COR-L47 (cell line): ENCODE results near the gene TMEM154.
"Not testable (repeated sequence)": the region's sequence is repeated elsewhere in the genome, so short reads cannot be mapped to it uniquely, and the experiment has no call there.

ENCODE experiments used
- DNase-seq: peaks from one replicate; lab custom pipeline; 2025; lab: John Stamatoyannopoulos, UW

The TMEM154 gene

DNA sequence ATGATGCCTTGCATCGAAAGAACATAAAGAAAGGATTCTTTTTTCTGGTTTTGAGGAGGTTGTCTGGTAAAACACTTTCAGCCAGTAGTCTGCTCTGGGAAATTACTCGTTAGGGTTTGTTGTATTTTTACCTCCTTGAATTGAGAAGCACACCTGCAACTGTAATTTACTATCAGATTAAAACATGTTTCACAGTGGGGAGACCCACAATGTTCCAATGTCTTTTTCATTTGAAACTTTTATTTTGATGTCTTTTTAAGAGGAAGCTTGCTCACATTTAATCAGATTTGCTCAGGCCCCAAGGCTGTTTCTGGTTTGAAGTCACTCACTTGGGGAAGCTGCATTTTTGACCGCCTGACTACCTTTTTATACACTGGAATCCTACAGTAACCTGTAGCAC lies 12.0 kb downstream of the TMEM154 start:
- no peak for DNase-seq

DNA sequence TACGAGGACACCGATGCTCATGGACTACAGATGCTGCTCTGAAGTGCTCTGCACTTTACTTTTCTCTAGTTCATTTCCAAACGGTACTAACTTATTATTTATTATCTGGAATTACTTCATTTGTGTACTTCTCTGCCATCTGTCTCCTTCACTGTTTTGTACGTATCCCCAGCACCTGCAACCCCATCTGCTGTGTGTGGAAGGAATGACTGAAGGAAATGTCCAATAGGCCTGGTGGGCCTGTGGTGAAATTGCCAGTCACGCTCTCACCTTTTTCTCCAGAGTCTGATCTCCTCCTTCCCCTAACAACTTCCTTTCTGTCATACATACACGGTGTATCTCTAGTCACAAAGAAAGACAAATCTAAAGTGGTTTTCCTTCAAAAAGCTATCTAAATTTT lies 12.9 kb downstream of the TMEM154 start:
- no peak for DNase-seq

DNA sequence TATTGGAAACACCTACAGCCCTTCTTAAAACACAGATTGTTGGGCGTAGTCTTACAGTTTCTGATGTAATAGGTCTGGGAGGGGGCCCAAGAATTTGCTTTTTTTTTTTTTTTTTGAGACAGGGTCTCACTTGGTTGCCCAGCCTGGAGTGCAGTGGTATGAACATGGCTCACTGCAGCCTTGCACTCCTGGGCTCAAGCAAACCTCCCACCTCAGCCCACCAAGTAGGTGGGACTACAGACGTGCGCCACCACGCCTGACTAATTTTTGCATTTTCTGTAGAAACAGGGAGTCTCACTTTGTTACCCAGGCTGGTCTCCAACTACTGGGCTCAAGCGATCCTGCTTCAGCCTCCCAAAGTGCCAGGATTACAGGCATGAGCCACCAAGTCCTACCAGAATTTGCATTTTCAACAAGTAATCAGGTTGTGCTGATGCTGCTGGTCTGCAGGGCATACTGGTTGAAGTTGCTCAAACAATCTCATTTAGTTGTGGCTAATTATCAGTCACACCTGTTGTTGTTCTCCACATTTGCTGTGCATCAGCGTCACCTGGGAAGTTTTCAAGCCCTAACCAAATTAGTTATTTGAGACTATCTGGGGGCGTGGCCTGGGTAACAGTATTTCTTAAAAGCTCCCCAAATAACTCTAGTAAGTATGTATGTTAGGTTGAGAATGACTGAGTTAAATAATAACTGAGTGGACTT lies 14.0 kb downstream of the TMEM154 start:
- no peak for DNase-seq

DNA sequence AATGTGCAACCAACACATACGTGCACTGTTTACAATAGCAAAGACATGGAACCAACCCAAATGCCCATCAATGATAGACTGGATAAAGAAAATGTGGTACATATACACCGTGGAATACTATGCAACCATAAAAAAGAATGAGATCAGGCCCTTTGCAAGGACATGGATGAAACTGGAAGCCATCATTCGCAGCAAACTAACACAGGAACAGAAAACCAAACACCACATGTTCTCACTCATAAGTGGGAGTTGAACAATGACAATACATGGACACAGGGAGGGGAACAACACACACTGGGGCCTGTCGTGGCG lies 15.8 kb downstream of the TMEM154 start:
- DNase-seq, result not testable (repeated sequence)

DNA sequence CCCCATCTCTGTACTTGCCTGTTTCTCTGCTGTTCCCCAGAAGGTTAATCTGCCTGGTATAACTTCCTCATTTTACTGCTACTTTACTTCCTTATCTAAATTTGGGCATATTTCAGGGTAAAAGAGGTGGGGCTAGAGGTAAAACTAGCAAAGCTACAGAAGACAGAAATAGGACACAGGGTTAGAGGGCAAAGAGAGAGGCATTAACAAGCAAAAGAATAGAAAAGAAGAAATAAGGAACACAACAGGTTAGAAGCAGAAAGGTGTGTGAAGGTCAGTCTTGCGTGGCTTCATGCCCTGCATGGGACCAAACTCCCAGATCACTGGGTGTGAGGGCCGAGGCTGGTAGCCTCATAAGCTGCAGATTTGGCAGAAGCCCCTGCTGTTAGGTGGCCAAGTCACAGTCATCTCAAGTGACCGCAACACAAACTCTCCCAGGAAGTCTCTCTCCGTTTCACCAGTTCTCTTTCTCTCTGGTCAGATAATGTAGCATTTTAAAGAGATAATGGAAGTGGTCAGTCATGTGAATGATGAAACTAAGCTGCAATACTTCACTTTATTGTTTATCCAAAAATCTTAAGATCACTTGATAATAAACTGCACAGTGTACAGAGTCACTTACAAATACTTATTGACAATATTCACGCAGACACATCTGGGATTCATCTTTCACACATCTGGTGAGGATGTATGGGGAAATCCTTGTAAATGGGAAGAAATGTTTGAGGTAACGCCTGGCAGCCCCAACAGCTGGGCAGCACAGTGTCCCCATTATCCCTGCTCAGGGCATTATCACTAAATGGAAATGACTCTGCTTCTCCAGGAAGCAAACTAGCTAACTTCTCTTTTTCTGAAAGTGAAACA lies 16.4 kb downstream of the TMEM154 start:
- DNase-seq, result no peak

DNA sequence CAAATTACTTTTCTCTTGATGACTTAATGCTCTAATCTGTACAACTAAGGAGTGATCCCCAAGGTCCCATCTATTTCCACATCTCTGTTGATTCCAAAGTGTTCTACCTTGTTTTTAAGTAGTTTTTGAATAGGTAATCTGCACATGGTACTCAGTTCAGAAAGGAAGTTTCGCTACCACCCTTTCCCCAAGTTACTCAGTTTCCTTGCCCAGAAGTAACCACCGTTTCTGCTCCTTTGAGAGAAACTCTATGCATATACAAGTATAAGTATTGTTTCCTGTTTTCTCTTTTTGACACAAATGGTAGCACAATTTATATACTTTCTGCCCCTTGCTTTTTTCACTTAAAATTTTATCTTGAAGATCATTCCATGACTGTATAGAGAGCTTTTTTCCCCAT lies 18.1 kb downstream of the TMEM154 start:
- DNase-seq, result no peak

DNA sequence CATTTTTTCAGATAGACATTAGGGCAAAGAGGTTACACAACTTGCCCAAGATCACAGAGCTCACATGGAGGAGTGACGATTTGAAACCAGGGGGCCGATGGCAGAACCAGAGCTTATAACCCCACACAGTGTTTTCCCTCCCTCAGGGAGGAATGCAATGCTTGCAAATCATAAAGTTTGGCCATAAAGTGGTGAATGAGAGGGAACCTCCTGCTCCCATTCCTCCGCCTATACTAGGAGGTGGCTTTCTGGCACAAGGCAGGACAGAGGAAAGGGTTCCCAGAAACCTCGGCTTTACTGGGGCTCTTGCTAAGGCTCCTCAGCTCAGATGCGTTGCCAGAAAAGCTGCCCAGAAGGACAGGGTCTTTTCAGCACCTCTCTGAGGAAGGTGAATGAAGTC lies 19.3 kb downstream of the TMEM154 start:
- DNase-seq, result no peak

DNA sequence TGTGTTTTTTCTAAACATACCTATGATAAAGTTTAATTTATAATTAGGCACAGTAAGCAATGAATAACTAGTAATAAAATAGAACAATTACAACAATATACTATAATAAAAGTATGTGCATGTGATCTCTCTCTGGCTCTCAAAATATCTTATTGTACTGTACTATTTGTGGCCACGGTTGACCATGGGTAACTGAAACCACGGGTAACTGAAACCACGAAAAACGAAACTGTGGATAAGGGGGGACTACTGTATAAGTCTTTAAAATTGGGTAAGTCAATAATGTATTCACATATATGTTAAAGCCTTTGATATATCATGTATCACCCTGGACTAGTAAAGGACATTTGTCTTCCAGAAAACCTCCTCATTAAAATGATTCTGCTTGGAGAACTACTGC lies 20.0 kb downstream of the TMEM154 start:
- DNase-seq, result no peak

DNA sequence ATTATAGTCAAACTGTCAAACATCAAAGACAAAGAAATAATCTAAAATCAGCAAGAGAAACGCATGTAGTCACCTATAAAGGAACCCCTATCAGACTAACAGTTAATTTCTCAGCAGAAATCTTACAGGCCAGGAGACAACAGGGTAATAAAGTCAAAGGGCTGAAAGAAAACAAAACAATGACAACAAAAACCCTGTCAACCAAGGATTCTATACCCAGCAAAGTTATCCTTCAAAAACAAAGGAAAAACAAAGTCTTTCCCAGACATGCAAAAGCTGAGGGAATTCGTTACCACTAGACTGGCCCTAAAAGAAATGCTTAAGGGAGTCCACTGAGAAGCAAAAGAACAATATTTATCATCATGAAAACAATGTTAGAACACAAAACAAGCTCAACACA lies 22.1 kb downstream of the TMEM154 start:
- no peak for DNase-seq

DNA sequence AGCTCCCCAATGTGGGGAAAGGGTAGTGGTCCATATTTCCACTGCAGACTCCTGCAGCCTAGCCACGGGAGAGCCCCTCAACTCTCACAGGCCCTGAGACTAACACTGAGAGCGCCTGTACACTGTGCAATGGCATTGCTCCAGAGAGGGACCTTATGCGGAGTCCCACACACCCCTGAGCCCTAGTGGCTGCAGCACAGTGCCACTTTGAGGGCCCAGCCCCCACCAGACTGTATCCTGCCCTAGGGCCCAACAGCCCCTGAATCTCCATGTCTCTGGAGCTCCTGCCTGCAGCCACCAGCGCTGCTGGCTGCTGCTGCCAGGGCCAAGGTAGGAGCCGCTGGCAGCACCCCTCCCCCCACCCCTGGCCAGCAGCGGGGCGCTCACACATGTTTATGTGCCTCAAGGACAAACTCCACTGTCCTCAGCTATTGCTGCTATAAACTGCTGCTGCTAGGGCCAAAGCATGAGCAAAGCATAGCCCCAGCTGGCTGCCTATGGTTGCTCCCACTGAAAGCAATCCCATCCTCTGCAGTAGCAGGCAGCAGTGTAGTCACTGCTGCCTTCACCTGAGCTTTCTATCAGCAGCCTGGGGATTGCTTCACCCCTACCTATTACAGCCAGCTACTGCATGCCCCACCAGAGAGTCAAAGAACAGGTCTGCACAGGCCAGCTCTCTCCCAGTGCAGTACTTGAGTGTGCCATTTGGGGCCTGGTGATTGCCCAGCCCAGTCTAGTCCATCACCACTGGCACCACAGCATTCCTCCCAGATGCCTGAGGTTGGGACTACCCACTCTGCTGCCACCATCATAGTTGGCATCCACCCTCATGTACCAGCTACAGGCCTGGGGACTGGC lies 24.3 kb downstream of the TMEM154 start:
- no peak for DNase-seq

DNA sequence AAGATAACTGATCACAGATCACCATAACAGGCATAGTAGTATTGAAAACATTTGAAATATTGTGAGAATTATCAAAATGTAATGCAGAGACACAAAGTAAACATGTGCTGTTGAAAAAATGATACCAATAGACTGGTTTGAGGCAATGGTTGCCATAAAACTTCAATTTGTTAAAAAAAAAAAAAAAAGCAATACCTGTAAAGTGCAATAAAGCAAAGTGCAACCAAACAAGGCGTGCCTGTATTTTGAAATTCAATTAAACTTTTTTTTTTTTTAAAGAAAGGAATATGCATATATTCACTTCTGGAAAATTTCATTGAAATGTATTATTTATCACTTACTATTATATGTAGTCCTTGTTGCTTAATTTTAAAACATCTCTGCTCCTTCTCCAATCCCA lies 27.7 kb downstream of the TMEM154 start:
- DNase-seq, result no peak

DNA sequence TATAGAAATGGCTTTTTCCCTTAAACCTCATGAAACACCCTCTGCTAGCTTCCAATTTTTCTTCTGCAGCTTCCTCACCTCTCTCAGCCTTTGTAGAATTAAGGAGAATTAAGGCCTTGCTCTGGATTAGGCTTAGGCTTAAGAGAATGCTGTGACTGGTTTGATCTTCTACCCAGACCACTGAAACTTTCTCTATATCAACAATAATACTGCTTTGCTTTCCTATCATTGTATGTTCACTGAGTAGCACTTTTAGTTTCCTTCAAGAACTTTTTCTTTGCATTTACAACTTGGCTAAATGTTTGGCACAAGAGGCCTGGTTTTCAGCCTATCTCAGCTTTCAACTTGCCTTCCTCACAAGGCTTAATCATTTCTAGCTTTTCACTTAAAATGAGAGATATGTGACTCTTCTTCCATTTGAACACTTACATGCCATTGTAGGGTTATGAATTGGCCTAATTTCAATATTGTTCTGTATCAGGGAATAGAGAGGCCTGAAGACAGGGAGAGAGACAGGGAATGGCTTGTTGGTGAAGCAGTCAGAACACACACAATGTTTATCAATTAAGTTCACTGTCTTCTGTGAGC lies 28.2 kb downstream of the TMEM154 start:
- no peak for DNase-seq

DNA sequence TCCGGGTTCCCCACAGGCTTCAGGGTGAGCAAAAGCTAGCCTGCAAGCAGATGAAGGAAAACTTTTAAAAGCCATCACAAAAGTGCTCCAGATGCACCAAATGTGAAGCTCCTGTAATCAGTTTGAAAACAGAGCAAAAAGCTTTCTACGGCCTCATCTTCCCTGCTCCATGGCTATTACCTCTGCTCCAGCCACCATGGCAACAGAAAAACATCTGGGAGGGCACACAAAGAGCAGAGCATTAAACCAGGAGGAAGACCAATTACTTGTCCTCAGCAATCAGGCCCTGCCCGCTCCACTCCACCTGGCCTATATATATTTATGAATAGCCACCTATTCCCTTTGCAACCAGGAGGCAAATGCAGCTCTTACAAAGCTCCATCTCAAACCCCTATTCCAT lies 33.6 kb downstream of the TMEM154 start:
- DNase-seq, result peak; percentile 41

DNA sequence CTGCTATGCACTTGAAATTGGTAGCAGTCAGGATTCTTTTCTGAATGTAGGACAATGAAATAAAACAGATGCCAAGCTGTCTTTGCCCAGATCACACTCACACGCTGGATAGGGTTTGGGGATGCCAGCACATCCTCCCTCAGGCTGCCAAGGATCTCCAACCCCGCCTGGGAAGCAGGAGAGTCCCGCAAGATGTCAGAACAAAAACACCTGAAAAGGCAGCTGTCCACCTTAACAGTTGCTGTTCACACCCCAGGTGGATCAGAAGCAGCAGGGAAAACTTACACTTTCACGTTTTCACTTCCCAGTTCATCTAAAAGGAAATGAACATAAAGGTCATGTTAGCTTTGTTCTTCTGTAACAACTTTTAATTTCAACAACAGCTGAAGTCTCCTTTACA lies 35.7 kb downstream of the TMEM154 start:
- DNase-seq, result no peak

DNA sequence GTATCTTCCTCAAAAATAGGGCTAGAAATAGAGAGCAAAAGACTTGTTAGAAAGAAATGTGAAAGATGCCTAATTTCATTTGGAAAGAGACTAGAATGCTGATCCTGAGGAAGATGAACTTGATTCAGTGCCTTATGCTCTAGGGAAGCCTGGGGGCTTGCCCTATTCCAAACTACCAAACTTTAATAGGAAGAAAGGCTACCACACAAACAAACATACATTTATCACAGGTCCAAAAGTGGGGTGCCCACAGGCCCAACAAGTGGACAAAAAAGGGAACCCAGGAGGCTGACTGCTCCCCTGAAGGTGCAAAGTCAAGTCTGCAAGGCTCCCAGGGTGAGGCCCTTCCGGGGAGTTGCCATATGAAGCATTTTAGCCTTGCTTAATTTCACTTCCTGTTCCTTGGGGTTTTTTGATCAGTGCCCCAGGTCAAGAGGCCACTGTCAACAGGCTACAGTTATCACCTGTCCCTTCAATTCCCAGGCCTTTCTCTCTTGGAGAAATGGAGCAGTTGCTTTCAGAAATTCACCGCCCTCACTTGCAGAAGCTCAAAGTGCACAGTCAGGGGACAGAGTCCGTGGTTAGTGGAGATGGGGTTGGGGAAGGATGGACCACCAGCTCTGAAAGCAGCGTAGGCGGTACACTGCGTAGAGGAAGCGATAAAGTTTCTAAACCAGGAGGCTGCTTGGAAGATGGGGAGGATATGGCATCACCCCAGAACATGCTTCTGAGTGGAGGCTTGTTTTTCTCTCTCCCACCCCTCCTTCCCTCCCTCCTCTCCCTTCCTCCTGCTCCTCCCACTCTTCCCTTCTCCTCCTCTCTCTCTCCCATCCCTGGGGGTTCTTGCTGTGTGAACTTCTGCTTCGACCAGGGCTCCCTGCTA lies 36.4 kb downstream of the TMEM154 start:
- no peak for DNase-seq

DNA sequence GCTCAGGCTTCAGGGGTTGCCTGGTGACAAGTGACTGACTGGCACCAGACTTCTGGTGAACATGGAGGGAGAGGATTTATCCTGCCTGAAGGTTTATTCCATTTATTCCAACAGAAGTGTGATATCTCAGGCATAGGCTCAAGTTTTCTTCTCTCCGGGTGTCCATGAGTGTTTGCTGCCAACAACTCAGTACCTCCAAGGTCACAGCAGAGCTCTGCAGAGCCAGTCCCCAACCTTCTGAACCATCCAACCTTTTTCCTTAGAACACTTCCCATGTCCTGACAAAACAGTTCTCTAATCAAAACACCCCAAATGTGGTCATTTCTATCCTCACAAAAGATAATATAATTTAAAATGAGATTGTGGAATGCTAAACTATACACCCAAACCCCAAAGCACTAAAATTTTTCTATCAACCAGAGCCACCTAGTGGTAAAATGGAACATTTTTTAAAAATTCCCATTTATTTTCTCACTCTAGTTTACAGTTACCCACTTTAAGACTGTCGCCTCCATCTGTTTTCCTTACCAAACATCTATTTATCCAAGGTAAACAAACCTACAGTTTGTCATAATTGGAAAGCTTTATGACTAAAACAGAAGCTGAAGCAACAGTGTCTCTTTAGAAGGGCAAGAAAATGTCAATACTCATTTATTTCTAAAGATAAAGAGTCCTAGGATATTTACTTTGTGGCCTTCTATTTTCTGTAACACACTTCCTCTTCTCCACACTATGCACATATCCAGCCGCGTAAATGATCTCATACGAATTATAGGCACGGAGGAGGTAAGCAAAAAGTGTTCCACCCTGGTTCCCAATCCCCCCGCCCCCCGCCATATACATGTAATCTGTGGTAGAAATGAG lies 39.5 kb downstream of the TMEM154 start:
- DNase-seq, result peak; percentile 21

DNA sequence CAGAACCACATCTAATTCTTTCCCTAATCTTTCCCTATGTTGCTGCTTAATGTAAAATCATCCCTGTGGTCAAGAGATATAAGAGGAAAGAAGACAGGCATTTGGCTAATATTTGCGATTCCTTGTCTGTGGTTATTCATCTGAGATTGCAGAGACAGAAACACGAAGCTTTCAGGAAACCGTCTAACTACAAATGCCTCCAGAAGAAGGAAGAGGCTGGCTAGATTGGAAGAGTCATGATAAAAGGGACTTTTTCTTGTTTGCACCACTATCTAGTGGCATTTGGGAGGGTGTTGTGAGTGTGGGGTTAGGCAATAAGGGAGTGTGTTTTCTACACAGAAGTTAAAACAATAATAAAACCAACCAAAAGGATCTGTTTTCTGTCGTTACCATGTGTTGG lies 43.9 kb downstream of the TMEM154 start:
- no peak for DNase-seq

DNA sequence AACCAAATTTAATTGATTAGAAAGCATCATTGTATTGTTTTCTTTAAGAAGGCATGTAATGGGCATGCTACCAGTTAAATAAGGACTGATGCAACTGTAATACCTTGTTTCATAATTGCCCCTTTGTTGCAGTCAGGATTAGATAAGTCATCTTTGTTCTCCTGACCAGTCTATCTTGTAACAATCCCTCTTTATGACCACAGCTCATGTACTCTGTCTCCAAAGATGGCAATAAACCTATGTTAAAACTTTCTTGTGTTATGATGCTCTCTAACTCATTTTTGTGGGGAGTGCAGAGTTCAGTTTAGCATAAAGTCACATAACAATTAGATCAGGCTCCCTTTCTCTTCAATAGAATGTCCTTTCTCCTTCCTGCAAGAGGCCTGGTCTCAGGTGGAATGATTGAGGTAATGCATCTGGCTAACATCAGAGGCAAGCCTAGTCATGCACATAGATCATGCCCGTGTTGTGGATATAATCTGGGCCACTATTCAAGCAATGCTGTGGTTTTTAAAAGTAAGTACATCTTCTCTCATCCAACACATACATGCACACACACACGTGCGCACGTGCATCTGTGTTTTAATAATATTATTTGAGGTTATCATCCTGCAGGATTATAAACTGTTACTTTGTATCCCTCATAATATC lies 45.6 kb downstream of the TMEM154 start:
- DNase-seq, result no peak

DNA sequence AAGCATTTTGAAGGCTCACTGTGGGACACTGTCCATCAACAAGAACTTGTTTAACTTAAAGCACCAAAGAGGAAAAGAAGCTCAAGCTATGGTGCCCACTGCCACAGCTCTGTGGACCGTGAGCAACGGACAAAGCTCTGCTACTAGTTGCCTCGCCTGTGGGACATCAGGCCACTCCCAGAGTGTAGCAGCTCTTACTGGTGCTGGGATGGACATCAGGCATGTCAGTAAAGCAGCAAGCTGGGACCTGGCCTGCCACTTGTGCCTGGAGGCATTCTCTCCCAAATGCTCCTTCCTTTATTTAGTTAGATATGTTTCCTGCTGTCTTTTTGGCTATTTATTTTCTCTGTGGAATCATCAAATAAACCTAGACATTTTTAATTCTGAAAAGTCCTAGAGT lies 46.7 kb downstream of the TMEM154 start:
- DNase-seq, result no peak

DNA sequence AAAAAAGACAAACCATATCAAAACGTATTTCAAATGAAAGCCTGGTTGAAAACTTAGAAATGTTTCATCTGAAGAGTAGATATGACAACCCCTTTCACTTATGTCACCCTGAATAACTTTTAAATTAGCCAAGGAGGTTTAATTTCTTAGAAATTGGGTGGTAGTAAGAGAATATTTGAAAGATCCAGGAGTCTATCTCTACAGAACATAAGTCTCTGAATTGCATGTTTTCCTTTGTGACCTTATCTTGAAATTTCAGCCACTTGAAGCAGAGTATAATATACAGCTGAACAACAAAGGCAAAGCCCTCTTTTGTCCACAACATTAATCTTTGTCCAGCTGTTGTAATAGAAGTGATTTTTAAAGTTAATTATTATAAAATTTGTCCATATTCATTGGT lies 49.5 kb downstream of the TMEM154 start:
- no peak for DNase-seq
